Lower leg skin (tissue), 3 donors: ENCODE measurements around the gene NUDT13.

Experiments
- POLR2A ChIP-seq, 2 donors: fragments of 450-650 bp; IDR thresholded peaks; one replicate each; pipeline ENCODE4 v1.6.1; 2016 to 2017; ENCODE audit warnings: antibody characterized with exemption in 2 of 2, mild to moderate bottlenecking in 1 of 2, moderate library complexity in 1 of 2
- TF ChIP-seq, protein P1 (sequence below), 3 donors: fragments of 450-650 bp; IDR thresholded peaks; one replicate each; pipeline ENCODE4 v1.5.1; 2016; ENCODE audit warnings: antibody characterized with exemption in 3 of 3, mild to moderate bottlenecking in 3 of 3, moderate library complexity in 2 of 3

DNA sequence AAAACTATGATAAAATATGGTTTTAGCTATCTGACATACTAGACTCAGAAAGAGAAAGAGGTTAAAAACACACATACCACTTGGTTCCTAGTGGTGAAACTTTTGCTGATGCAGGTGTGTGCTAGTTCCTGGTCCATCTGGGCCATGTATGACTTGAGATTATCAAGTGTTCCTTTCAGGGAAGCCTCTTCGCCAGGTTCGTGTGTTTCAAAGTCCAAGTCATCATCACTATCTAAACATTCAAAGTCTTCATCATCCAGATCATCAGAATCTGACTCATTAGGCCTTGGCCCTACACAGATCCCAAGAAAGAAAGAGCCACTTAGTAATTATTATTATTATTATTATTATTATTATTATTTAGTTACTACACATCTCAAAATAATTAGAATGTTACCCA lies 26.4 kb downstream of the NUDT13 start:
- TF ChIP-seq, protein P1, sequence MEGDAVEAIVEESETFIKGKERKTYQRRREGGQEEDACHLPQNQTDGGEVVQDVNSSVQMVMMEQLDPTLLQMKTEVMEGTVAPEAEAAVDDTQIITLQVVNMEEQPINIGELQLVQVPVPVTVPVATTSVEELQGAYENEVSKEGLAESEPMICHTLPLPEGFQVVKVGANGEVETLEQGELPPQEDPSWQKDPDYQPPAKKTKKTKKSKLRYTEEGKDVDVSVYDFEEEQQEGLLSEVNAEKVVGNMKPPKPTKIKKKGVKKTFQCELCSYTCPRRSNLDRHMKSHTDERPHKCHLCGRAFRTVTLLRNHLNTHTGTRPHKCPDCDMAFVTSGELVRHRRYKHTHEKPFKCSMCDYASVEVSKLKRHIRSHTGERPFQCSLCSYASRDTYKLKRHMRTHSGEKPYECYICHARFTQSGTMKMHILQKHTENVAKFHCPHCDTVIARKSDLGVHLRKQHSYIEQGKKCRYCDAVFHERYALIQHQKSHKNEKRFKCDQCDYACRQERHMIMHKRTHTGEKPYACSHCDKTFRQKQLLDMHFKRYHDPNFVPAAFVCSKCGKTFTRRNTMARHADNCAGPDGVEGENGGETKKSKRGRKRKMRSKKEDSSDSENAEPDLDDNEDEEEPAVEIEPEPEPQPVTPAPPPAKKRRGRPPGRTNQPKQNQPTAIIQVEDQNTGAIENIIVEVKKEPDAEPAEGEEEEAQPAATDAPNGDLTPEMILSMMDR (IDR thresholded peaks at IDR 0.05): no peak
- TF ChIP-seq POLR2A (IDR thresholded peaks at IDR 0.05): no peak
